Endothelial cell of umbilical vein (primary cell): Measurements from ENCODE around the gene TNIP3. TPM values are rescaled to one million over a fixed set of nuclear protein-coding genes. Genes with fewer than 3 reads are reported as not detected.

ENCODE experiments used
- BruUV-seq: library from RNA; stranded (reverse); fragments of 400-500 nt; replicated peaks from 2 replicates; lab custom pipeline; 2021; lab: Mats Ljungman, UMichigan
- CTCF ChIA-PET: fragments of 300-600, 350-600 bp; sonication (Branson Sonifier 250); formaldehyde crosslinking; loops from one replicate; lab custom pipeline; 2021; ENCODE audit warnings: antibody characterized with exemption, inconsistent platforms; lab: Charles Lee
- POLR2A ChIA-PET: fragments of 300-600, 350-600 bp; sonication (Branson Sonifier 250); formaldehyde crosslinking; loops from one replicate; lab custom pipeline; 2021; ENCODE audit warnings: antibody characterized with exemption, inconsistent platforms; lab: Charles Lee
- DNase-seq: peaks from one replicate; pipeline ENCODE4 v3.0.0-alpha.2; 2011; ENCODE audit warnings: low read depth, low spot score
- FAIRE-seq: peaks from 2 replicates; lab custom pipeline; 2011; peaks lifted over from hg19 to GRCh38; lab: Jason Lieb, UNC
- H2AFZ ChIP-seq: 2 replicates; pipeline ENCODE4 v1.6.0; 2012; ENCODE audit warnings: low read depth, low read length, control low read depth, inconsistent platforms
- H3K27ac ChIP-seq: 2 replicates; pipeline ENCODE4 v1.5.1; 2011; ENCODE audit warnings: low read depth, mild to moderate bottlenecking, control low read depth, low read length, moderate library complexity; ENCODE audit not compliant: insufficient read depth
- H3K27me3 ChIP-seq, 2 experiments: 2 replicates each; pipeline versions ENCODE4 v1.6.0 to v1.6.1; 2011; ENCODE audit warnings: low read length in 2 of 2, mixed read lengths in 1 of 2; ENCODE audit not compliant: control insufficient read depth in 2 of 2, insufficient read depth in 2 of 2
- H3K36me3 ChIP-seq, 2 experiments: 2 replicates in 1 of 2; 3 replicates in 1 of 2; pipeline ENCODE4 v1.5.1; 2011; ENCODE audit warnings: low read length in 2 of 2, mild to moderate bottlenecking in 1 of 2, moderate library complexity in 1 of 2; ENCODE audit not compliant: control insufficient read depth in 2 of 2, insufficient read depth in 2 of 2; ENCODE audit errors: extremely low read depth in 1 of 2
- H3K4me1 ChIP-seq: 3 replicates; pipeline ENCODE4 v1.5.1; 2011; ENCODE audit warnings: mild to moderate bottlenecking, low read length; ENCODE audit not compliant: control insufficient read depth, insufficient read depth; ENCODE audit errors: extremely low read depth
- H3K4me2 ChIP-seq: 2 replicates; pipeline ENCODE4 v1.6.1; 2011; ENCODE audit warnings: low read length, control low read depth, mixed read lengths; ENCODE audit not compliant: insufficient read depth
- H3K4me3 ChIP-seq, 3 experiments: fragments of 200-600 bp in 1 of 3; sonication (generic), shearing (Covaris generic) in 1 of 3; replicated peaks in 1 of 3; 2 replicates each; pipeline ENCODE4 v1.5.1; 2011 to 2016; ENCODE audit warnings: control low read depth in 3 of 3, low read length in 3 of 3, mild to moderate bottlenecking in 2 of 3, inconsistent platforms in 1 of 3, low read depth in 1 of 3, moderate library complexity in 1 of 3; ENCODE audit not compliant: insufficient read depth in 1 of 3
- H3K79me2 ChIP-seq: 2 replicates; pipeline ENCODE4 v1.6.0; 2012; ENCODE audit warnings: low read length, inconsistent platforms; ENCODE audit not compliant: control insufficient read depth, insufficient read depth
- H3K9ac ChIP-seq: replicated peaks from 2 replicates; pipeline ENCODE3; 2011; ENCODE audit warnings: low read length, control low read depth; ENCODE audit not compliant: insufficient read depth; ENCODE audit errors: extremely low read depth
- H3K9me1 ChIP-seq: replicated peaks from 3 replicates; pipeline ENCODE4 v1.6.0; 2011; ENCODE audit warnings: mild to moderate bottlenecking, low read length; ENCODE audit not compliant: control insufficient read depth, insufficient read depth; ENCODE audit errors: extremely low read depth
- H3K9me3 ChIP-seq: replicated peaks from 2 replicates; pipeline ENCODE4 v1.5.1; 2012; ENCODE audit warnings: low read length, inconsistent platforms; ENCODE audit not compliant: control insufficient read depth, insufficient read depth
- H4K20me1 ChIP-seq: replicated peaks from 2 replicates; pipeline ENCODE3; 2011; ENCODE audit warnings: mild to moderate bottlenecking, low read length; ENCODE audit not compliant: control insufficient read depth, insufficient read depth; ENCODE audit errors: extremely low read depth
- CTCF ChIP-seq, 2 donors: IDR thresholded peaks; 1 replicate in 1 of 2; 2 replicates in 1 of 2; pipeline ENCODE4 v1.5.1; 2011; ENCODE audit warnings: low read length in 2 of 2, mild to moderate bottlenecking in 2 of 2, moderate library complexity in 2 of 2, control low read depth in 1 of 2, inconsistent platforms in 1 of 2, low read depth in 1 of 2; ENCODE audit not compliant: insufficient read depth in 1 of 2; ENCODE audit errors: extremely low read depth in 1 of 2
- EZH2 ChIP-seq: IDR thresholded peaks from 2 replicates; pipeline ENCODE4 v1.6.1; 2012; ENCODE audit warnings: borderline replicate concordance, low read depth, mild to moderate bottlenecking, moderate library complexity, low read length, inconsistent platforms; ENCODE audit not compliant: severe bottlenecking
- FOS ChIP-seq: IDR thresholded peaks from 2 replicates; pipeline ENCODE4 v1.6.1; 2011; ENCODE audit warnings: mild to moderate bottlenecking, low read length, moderate library complexity, borderline replicate concordance; ENCODE audit not compliant: insufficient read depth
- GATA2 ChIP-seq: IDR thresholded peaks from 2 replicates; pipeline ENCODE4 v1.7.0; 2011; ENCODE audit warnings: low read depth, mild to moderate bottlenecking, moderate library complexity, mixed read lengths, low read length; ENCODE audit not compliant: insufficient read length, insufficient read depth
- JUN ChIP-seq: IDR thresholded peaks from 2 replicates; pipeline ENCODE4 v1.6.1; 2011; ENCODE audit warnings: borderline replicate concordance, low read depth; ENCODE audit not compliant: insufficient read length, insufficient read depth
- MAX ChIP-seq: IDR thresholded peaks from 2 replicates; pipeline ENCODE4 v1.6.1; 2011; ENCODE audit not compliant: insufficient read depth, insufficient read length
- MYC ChIP-seq: IDR thresholded peaks from one replicate; pipeline ENCODE4 v1.6.1; 2011; ENCODE audit warnings: mild to moderate bottlenecking, low read depth, low read length
- POLR2A ChIP-seq: IDR thresholded peaks from 2 replicates; pipeline ENCODE4 v1.6.1; 2012; ENCODE audit warnings: low read depth, mild to moderate bottlenecking, control low read depth, low read length
- POLR2AphosphoS5 ChIP-seq: IDR thresholded peaks from 2 replicates; pipeline ENCODE4 v1.6.1; 2012; ENCODE audit warnings: low read depth, mild to moderate bottlenecking, control low read depth, low read length, moderate library complexity; ENCODE audit not compliant: insufficient read depth
- dilution Hi-C: fragments of 300-500 bp; cut with MboI; formaldehyde crosslinking; loops from one replicate; pipeline ENCODE4 v1.15.0; 2019; ENCODE audit warnings: low sequenced_read_pairs; ENCODE audit not compliant: extremely low pct_ligation_motif_present
- intact Hi-C: fragments of 100-400 bp; cut with micrococcal nuclease; formaldehyde crosslinking; loops from one replicate; pipeline ENCODE4 v1.10.0; 2022
- polyA plus RNA-seq, 4 experiments: library from polyadenylated mRNA; depleted of rRNA in 3 of 4; stranded (reverse) in 3 of 4; unstranded in 1 of 4; fragments of >200 nt; gene quantifications; 2 replicates each; pipeline versions ENCODE4 v1.2.1 to v1.2.3, GENCODE V29; 2011 to 2012; ENCODE audit warnings: missing spikeins in 1 of 4
- total RNA-seq: library from RNA; stranded (reverse); gene quantifications from 2 replicates; pipeline ENCODE4 v1.2.3, GENCODE V29; 2021

TNIP3 gene
- total and polyA plus RNA-seq, 2 donors (not counting 3 experiments of a cell fraction or from before 2014, with no cell fraction given) = not detected

- ChIA-PET CTCF (interaction anchor here (3.6 kb wide), 1 partner anchor 17 kb away, joined by 16 read pairs; no protein-coding TSS in a partner anchor), POLR2A (no interaction called here)
- H3K4me3 ChIP-seq = no peak overlapping the region
- dilution Hi-C loops (no loop called here), intact Hi-C loops (no loop called here)
- no peak overlapping the region for H3K9ac ChIP-seq
- FAIRE-seq = no peak
- H3K27ac ChIP-seq = no peak overlapping the region
- no peaks in the 10 kb centered on the region for H3K9me3 ChIP-seq
- H3K9me1 ChIP-seq = no peaks in the 10 kb centered on the region
- no TSS peak for BruUV-seq
- H2AFZ ChIP-seq = no peak overlapping the region
- H4K20me1 ChIP-seq = no peaks in the 10 kb centered on the region
- no peaks in the 10 kb centered on the region for H3K36me3 ChIP-seq
- no peak for TF ChIP-seq EZH2
- TF ChIP-seq MYC = no peak
- TF ChIP-seq MAX = no peak
- no peak for TF ChIP-seq JUN
- TF ChIP-seq CTCF (IDR thresholded peaks at IDR 0.05; ENCODE audit: extremely low read depth in 1 of 2, insufficient read depth in 1 of 2, low read depth in 1 of 2, low read length in 2 of 2) = no peak
- no peak for TF ChIP-seq FOS
- TF ChIP-seq POLR2A = no peak
- TF ChIP-seq POLR2AphosphoS5 = no peak
- no peak for TF ChIP-seq GATA2
- DNase-seq = no peak
- H3K27me3 ChIP-seq = no peaks in the 10 kb centered on the region
- H3K4me1 ChIP-seq = no peaks in the 10 kb centered on the region
- no peak overlapping the region for H3K4me2 ChIP-seq
- H3K79me2 ChIP-seq = no peaks in the 10 kb centered on the region
Measured at GRCh38 chr4:121209171-121209570, 45.0 kb upstream of the TNIP3 start.
